OCI-LY1 (cell line): ENCODE results near the gene VPS41.

Source experiments
- H2AFZ ChIP-seq: fragments of 200-600 bp; sonication (generic), shearing (Covaris generic); 2 replicates; pipeline ENCODE4 v1.6.0; 2014; ENCODE audit warnings: antibody characterized with exemption, mild to moderate bottlenecking, low read length
- H3F3A ChIP-seq: fragments of 200-600 bp; sonication (generic), shearing (Covaris generic); 2 replicates; pipeline ENCODE4 v1.6.0; 2014; ENCODE audit warnings: mild to moderate bottlenecking, antibody characterized with exemption, low read length, moderate library complexity; ENCODE audit not compliant: insufficient read depth
- H3K27ac ChIP-seq: fragments of 200-600 bp; sonication (generic); 2 replicates; pipeline ENCODE4 v1.5.1; 2014; ENCODE audit warnings: low read length, mixed run types, mild to moderate bottlenecking, low read depth; ENCODE audit not compliant: poor library complexity, severe bottlenecking
- H3K27me3 ChIP-seq: fragments of 200-600 bp; sonication (generic); 2 replicates; pipeline ENCODE4 v1.6.0; 2014; ENCODE audit warnings: antibody characterized with exemption, mild to moderate bottlenecking, low read length, moderate library complexity; ENCODE audit not compliant: insufficient read depth
- H3K36me3 ChIP-seq: fragments of 200-600 bp; sonication (generic); 2 replicates; pipeline ENCODE4 v1.6.1; 2014; ENCODE audit warnings: mild to moderate bottlenecking, antibody characterized with exemption, low read length, moderate library complexity, mixed read lengths; ENCODE audit not compliant: insufficient read depth
- H3K4me1 ChIP-seq: fragments of 200-600 bp; sonication (generic); 2 replicates; pipeline ENCODE4 v1.5.1; 2014; ENCODE audit warnings: mild to moderate bottlenecking, low read length, moderate library complexity; ENCODE audit not compliant: insufficient read depth, severe bottlenecking
- H3K4me2 ChIP-seq: fragments of 200-600 bp; sonication (generic), shearing (Covaris generic); 2 replicates; pipeline ENCODE4 v1.6.1; 2014; ENCODE audit warnings: low read length
- H3K4me3 ChIP-seq: fragments of 200-600 bp; sonication (generic); 2 replicates; pipeline ENCODE4 v1.5.1; 2014; ENCODE audit warnings: low read length, low read depth, mild to moderate bottlenecking, mixed read lengths; ENCODE audit not compliant: poor library complexity, severe bottlenecking
- H3K79me2 ChIP-seq: fragments of 200-600 bp; shearing (Covaris generic); 2 replicates; pipeline ENCODE4 v1.6.1; 2016; ENCODE audit warnings: mixed run types, low read length, mixed read lengths; ENCODE audit not compliant: insufficient read depth
- H3K9ac ChIP-seq: fragments of 200-600 bp; sonication (generic), shearing (Covaris generic); 2 replicates; pipeline ENCODE4 v1.6.1; 2014; ENCODE audit warnings: mild to moderate bottlenecking, low read length, mixed read lengths
- H3K9me2 ChIP-seq: fragments of 200-600 bp; sonication (generic), shearing (Covaris generic); 2 replicates; pipeline ENCODE4 v1.6.1; 2014; ENCODE audit warnings: low read depth, mild to moderate bottlenecking, low read length, mixed read lengths
- H3K9me3 ChIP-seq: fragments of 200-600 bp; shearing (Covaris generic); 2 replicates; pipeline ENCODE4 v1.6.1; 2014; ENCODE audit warnings: low read length, mixed read lengths
- H4K20me1 ChIP-seq: fragments of 200-600 bp; sonication (generic), shearing (Covaris generic); 2 replicates; pipeline ENCODE4 v1.6.0; 2016; ENCODE audit warnings: mild to moderate bottlenecking, low read length; ENCODE audit not compliant: insufficient read depth
- EZH2 ChIP-seq: fragments of 200-600 bp; sonication (generic), shearing (Covaris generic); IDR thresholded peaks from 2 replicates; pipeline ENCODE4 v1.8.0; 2017; ENCODE audit warnings: borderline replicate concordance, mixed run types, mild to moderate bottlenecking, antibody characterized with exemption, low read length, moderate library complexity, mixed read lengths
- TF ChIP-seq, protein P1 (sequence below): fragments of 200-600 bp; sonication (generic), shearing (Covaris generic); IDR thresholded peaks from 2 replicates; pipeline ENCODE4 v1.5.1; 2017; ENCODE audit warnings: mild to moderate bottlenecking, antibody characterized with exemption, low read length, moderate library complexity, mixed read lengths

Gene VPS41

GRCh38 chr7:38703093-38703492 is 205.9 kb downstream of the VPS41 start:
- no peak overlapping the region for H3K4me3 ChIP-seq
- H3K9me2 ChIP-seq, result no peaks in the 10 kb centered on the region
- no peaks in the 10 kb centered on the region for H3K9me3 ChIP-seq
- H3F3A ChIP-seq, result no peaks in the 10 kb centered on the region
- no peak overlapping the region for H2AFZ ChIP-seq
- no peaks in the 10 kb centered on the region for H3K79me2 ChIP-seq
- H3K4me1 ChIP-seq, result no peaks in the 10 kb centered on the region
- no peaks in the 10 kb centered on the region; the same call in 1 of the 2 replicates for H3K27me3 ChIP-seq
- no peaks in the 10 kb centered on the region for H3K36me3 ChIP-seq
- H3K27ac ChIP-seq, result no peak overlapping the region
- TF ChIP-seq, protein P1, sequence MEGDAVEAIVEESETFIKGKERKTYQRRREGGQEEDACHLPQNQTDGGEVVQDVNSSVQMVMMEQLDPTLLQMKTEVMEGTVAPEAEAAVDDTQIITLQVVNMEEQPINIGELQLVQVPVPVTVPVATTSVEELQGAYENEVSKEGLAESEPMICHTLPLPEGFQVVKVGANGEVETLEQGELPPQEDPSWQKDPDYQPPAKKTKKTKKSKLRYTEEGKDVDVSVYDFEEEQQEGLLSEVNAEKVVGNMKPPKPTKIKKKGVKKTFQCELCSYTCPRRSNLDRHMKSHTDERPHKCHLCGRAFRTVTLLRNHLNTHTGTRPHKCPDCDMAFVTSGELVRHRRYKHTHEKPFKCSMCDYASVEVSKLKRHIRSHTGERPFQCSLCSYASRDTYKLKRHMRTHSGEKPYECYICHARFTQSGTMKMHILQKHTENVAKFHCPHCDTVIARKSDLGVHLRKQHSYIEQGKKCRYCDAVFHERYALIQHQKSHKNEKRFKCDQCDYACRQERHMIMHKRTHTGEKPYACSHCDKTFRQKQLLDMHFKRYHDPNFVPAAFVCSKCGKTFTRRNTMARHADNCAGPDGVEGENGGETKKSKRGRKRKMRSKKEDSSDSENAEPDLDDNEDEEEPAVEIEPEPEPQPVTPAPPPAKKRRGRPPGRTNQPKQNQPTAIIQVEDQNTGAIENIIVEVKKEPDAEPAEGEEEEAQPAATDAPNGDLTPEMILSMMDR, result no peak
- no peak for TF ChIP-seq EZH2
- H4K20me1 ChIP-seq, result no peaks in the 10 kb centered on the region
- H3K4me2 ChIP-seq, result no peak overlapping the region
- no peak overlapping the region for H3K9ac ChIP-seq

GRCh38 chr7:38702002-38702535 is 206.9 kb downstream of the VPS41 start:
- Histone ChIP-seq H3K4me2 (no peak overlapping the region), H4K20me1 (no peaks in the 10 kb centered on the region), H3K27ac (no peak overlapping the region)

DNA sequence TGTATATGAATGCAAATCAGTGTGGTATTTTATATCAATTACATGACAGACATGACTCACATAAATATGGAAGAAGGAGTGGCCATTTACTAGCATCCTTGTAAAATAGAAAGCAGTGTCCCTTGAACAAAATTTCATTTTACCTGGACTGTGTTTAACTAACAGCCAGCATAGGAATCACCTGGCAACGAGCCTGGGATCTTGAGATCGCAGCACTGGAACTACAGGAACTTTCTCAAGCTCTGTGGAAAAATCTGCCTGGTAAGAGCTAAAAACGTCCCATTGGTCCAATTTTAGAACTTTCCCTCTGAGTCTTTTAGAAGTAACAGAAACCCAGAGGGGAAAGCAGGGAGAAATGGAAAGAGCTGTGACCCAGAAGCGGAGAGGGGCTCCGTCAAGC is 208.9 kb downstream of the VPS41 start:
- H3K4me3 ChIP-seq, result no peak overlapping the region
- no peaks in the 10 kb centered on the region for H3F3A ChIP-seq
- no peaks in the 10 kb centered on the region for H3K36me3 ChIP-seq
- H2AFZ ChIP-seq, result no peak overlapping the region
- TF ChIP-seq, protein P1, result no peak
- no peak for TF ChIP-seq EZH2
- no peak overlapping the region for H3K4me2 ChIP-seq
- no peaks in the 10 kb centered on the region for H3K9me2 ChIP-seq
- H3K27ac ChIP-seq, result no peak overlapping the region
- H3K79me2 ChIP-seq, result no peaks in the 10 kb centered on the region
- H3K27me3 ChIP-seq, result no peaks in the 10 kb centered on the region
- no peaks in the 10 kb centered on the region for H4K20me1 ChIP-seq
- no peaks in the 10 kb centered on the region for H3K4me1 ChIP-seq
- no peak overlapping the region for H3K9ac ChIP-seq
- H3K9me3 ChIP-seq, result no peaks in the 10 kb centered on the region

More at GRCh38 chr7:38702002-38702535, 206.9 kb downstream of the VPS41 start:
- Histone ChIP-seq H3K79me2 (no peaks in the 10 kb centered on the region), H3K9me2 (no peaks in the 10 kb centered on the region), H3K36me3 (no peaks in the 10 kb centered on the region), H3F3A (no peaks in the 10 kb centered on the region), H3K9me3 (no peaks in the 10 kb centered on the region), H3K4me3 (no peak overlapping the region), H3K9ac (no peak overlapping the region), H2AFZ (no peak overlapping the region), H3K27me3 (no peaks in the 10 kb centered on the region; the same call in 1 of the 2 replicates), H3K4me1 (no peaks in the 10 kb centered on the region)
- TF ChIP-seq, protein P1, result no peak
- TF ChIP-seq EZH2, result no peak
